A549 (cell line): ENCODE results near the gene BID. TPM values are rescaled to one million over a fixed set of nuclear protein-coding genes. Genes with fewer than 3 reads are reported as not detected.

Source experiments
- ATAC-seq, 2 experiments: fragments of 200-7000 bp in 1 of 2; fragments of >200 bp in 1 of 2; cut with Nextera tagmentation in 1 of 2; cut with Tn5 transposase in 1 of 2; 3 replicates each; pipeline versions ENCODE4 v1.8.0 to v1.9.1; 2018 to 2020; ENCODE audit warnings: mild to moderate bottlenecking in 1 of 2, moderate library complexity in 1 of 2
- CTCF ChIA-PET: fragments of 300-600 bp; sonication (Branson Sonifier 250); formaldehyde crosslinking; extraction: SDS; loops from one replicate; lab custom pipeline; 2021; ENCODE audit warnings: antibody characterized with exemption, inconsistent platforms; lab: Yijun Ruan, JAX
- POLR2A ChIA-PET: fragments of 350-600 bp; formaldehyde crosslinking; extraction: SDS; loops from one replicate; lab custom pipeline; 2021; ENCODE audit warnings: antibody characterized with exemption, inconsistent platforms; lab: Yijun Ruan, JAX
- DNase-seq, 2 experiments: peaks; one replicate each; pipeline versions ENCODE4 v3.0.0 to v3.0.0-alpha.2; 2011 to 2016; ENCODE audit warnings: low read depth in 1 of 2, low spot score in 1 of 2
- FAIRE-seq: peaks from 2 replicates; lab custom pipeline; 2011; peaks lifted over from hg19 to GRCh38; lab: Jason Lieb, UNC
- H3K27ac ChIP-seq, 2 experiments: fragments of >200 bp; sonication (Bioruptor Twin); formaldehyde crosslinking; 3 replicates each; pipeline ENCODE4 v1.5.1; 2016 to 2017
- H3K4me1 ChIP-seq: fragments of >200 bp; sonication (Bioruptor Twin); formaldehyde crosslinking; 3 replicates; pipeline ENCODE4 v1.6.1; 2016
- H3K4me2 ChIP-seq: fragments of >200 bp; sonication (Bioruptor Twin); formaldehyde crosslinking; 3 replicates; pipeline ENCODE4 v1.6.1; 2016
- H3K4me3 ChIP-seq: fragments of >200 bp; sonication (Bioruptor Twin); formaldehyde crosslinking; 3 replicates; pipeline ENCODE4 v1.5.1; 2016
- H3K9me3 ChIP-seq: fragments of >200 bp; sonication (Bioruptor Twin); formaldehyde crosslinking; 3 replicates; pipeline ENCODE4 v1.6.1; 2016
- ATOH8 ChIP-seq: fragments of 250-450 bp; sonication (Bioruptor Pico); IDR thresholded peaks from 2 replicates; pipeline ENCODE4 v1.5.0; 2020; ENCODE audit warnings: low read depth, mild to moderate bottlenecking, moderate library complexity
- BCL3 ChIP-seq: fragments of >200 bp; sonication (Bioruptor Twin); formaldehyde crosslinking; IDR thresholded peaks from 3 replicates; pipeline ENCODE4 v1.6.1; 2016
- CBX2 ChIP-seq: fragments of 200-600 bp; sonication (generic); IDR thresholded peaks from 2 replicates; pipeline ENCODE4 v1.6.1; 2016; ENCODE audit warnings: low read depth, mild to moderate bottlenecking, borderline replicate concordance
- CBX8 ChIP-seq: fragments of 200-600 bp; sonication (generic); IDR thresholded peaks from 2 replicates; pipeline ENCODE4 v1.6.1; 2016
- CEBPB ChIP-seq, 2 experiments: fragments of >200 bp in 1 of 2; sonication (Bioruptor Twin) in 1 of 2; formaldehyde crosslinking in 1 of 2; IDR thresholded peaks; 2 replicates each; pipeline ENCODE4 v1.6.1; 2012 to 2016
- E2F6 ChIP-seq: IDR thresholded peaks from 2 replicates; pipeline ENCODE4 v1.6.1; 2012; ENCODE audit warnings: low read depth, borderline replicate concordance
- ELK1 ChIP-seq: fragments of 150-350 bp; IDR thresholded peaks from 2 replicates; pipeline ENCODE4 v1.6.1; 2014; ENCODE audit warnings: low read depth, mild to moderate bottlenecking, low read length
- EP300 ChIP-seq, 2 experiments: fragments of >200 bp; sonication (Bioruptor Twin); formaldehyde crosslinking; IDR thresholded peaks; 2 replicates in 1 of 2; 3 replicates in 1 of 2; pipeline ENCODE4 v1.6.1; 2016 to 2017
- FOSB ChIP-seq: fragments of 250-450 bp; sonication (Bioruptor Pico); IDR thresholded peaks from 2 replicates; pipeline ENCODE4 v1.5.0; 2020; ENCODE audit warnings: mild to moderate bottlenecking, moderate library complexity
- HDAC2 ChIP-seq: fragments of 200-600 bp; sonication (generic); IDR thresholded peaks from 2 replicates; pipeline ENCODE4 v1.6.1; 2016
- HEYL ChIP-seq: fragments of 250-450 bp; sonication (Bioruptor Pico); IDR thresholded peaks from 2 replicates; pipeline ENCODE4 v1.8.0; 2021; ENCODE audit warnings: mild to moderate bottlenecking, moderate library complexity
- HOXB5 ChIP-seq: fragments of 250-450 bp; sonication (Bioruptor Pico); IDR thresholded peaks from 2 replicates; pipeline ENCODE4 v1.5.0; 2020; ENCODE audit warnings: mild to moderate bottlenecking, moderate library complexity
- JUNB ChIP-seq: fragments of >200 bp; sonication (Bioruptor Twin); formaldehyde crosslinking; IDR thresholded peaks from 2 replicates; pipeline ENCODE4 v1.6.1; 2016
- KDM1A ChIP-seq: fragments of 200-600 bp; sonication (generic); IDR thresholded peaks from 2 replicates; pipeline ENCODE4 v1.6.1; 2016; ENCODE audit warnings: low read depth, mild to moderate bottlenecking
- KDM5A ChIP-seq: fragments of 200-600 bp; sonication (generic); IDR thresholded peaks from 2 replicates; pipeline ENCODE4 v1.6.1; 2016; ENCODE audit warnings: antibody characterized with exemption, mild to moderate bottlenecking
- MAFK ChIP-seq: fragments of 450-650 bp; IDR thresholded peaks from 2 replicates; pipeline ENCODE4 v1.6.1; 2014; ENCODE audit not compliant: partially characterized antibody
- MAX ChIP-seq: IDR thresholded peaks from 2 replicates; pipeline ENCODE4 v1.6.1; 2012
- MAZ ChIP-seq: fragments of 150-350 bp; IDR thresholded peaks from 2 replicates; pipeline ENCODE4 v1.6.1; 2014; ENCODE audit warnings: antibody characterized with exemption, low read depth, low read length, borderline replicate concordance
- MYC ChIP-seq: IDR thresholded peaks from 2 replicates; pipeline ENCODE4 v1.6.1; 2012; ENCODE audit warnings: mild to moderate bottlenecking, inconsistent platforms, low read length, improper control_type of control experiment, borderline replicate concordance
- NPAS2 ChIP-seq: fragments of 250-450 bp; sonication (Bioruptor Pico); IDR thresholded peaks from 2 replicates; pipeline ENCODE4 v1.8.0; 2022; ENCODE audit warnings: mild to moderate bottlenecking, moderate library complexity, borderline replicate concordance
- PHF8 ChIP-seq: fragments of 200-600 bp; sonication (generic); IDR thresholded peaks from 2 replicates; pipeline ENCODE4 v1.6.1; 2016; ENCODE audit warnings: low read depth, mild to moderate bottlenecking, antibody characterized with exemption, moderate library complexity, borderline replicate concordance
- RNF2 ChIP-seq: fragments of 200-600 bp; sonication (generic); IDR thresholded peaks from 2 replicates; pipeline ENCODE4 v1.6.1; 2016; ENCODE audit warnings: low read depth, mild to moderate bottlenecking, antibody characterized with exemption, moderate library complexity, borderline replicate concordance
- SMC3 ChIP-seq: fragments of >200 bp; sonication (Bioruptor Twin); formaldehyde crosslinking; IDR thresholded peaks from 3 replicates; pipeline ENCODE4 v1.6.1; 2018; ENCODE audit warnings: inconsistent platforms
- TFCP2L1 ChIP-seq: fragments of 250-450 bp; sonication (Bioruptor Pico); IDR thresholded peaks from 2 replicates; pipeline ENCODE4 v1.5.0; 2021; ENCODE audit warnings: mild to moderate bottlenecking
- TP53 ChIP-seq: fragments of 250-450 bp; sonication (Bioruptor Pico); IDR thresholded peaks from 2 replicates; pipeline ENCODE4 v1.5.0; 2021; ENCODE audit warnings: mild to moderate bottlenecking, moderate library complexity
- ZFP36 ChIP-seq: fragments of 450-650 bp; IDR thresholded peaks from 2 replicates; pipeline ENCODE4 v1.6.1; 2014; ENCODE audit warnings: borderline replicate concordance; ENCODE audit not compliant: partially characterized antibody
- ZSCAN20 ChIP-seq: fragments of 250-450 bp; sonication (Bioruptor Pico); IDR thresholded peaks from 2 replicates; pipeline ENCODE4 v1.8.0; 2022; ENCODE audit warnings: mild to moderate bottlenecking, moderate library complexity
- WGBS: methylation state at CpG from one replicate; pipeline ENCODE4 v1.1.6; 2017; ENCODE audit errors: missing lambda C conversion rate; 5-methylcytosine and 5-hydroxymethylcytosine counted together
- polyA plus RNA-seq, 4 experiments: library from polyadenylated mRNA; depleted of rRNA in 3 of 4; stranded (reverse); fragments of >200 nt; fragmentation: RNase III in 1 of 4; extraction: RNeasy Plus Mini Kit Qiagen cat#74134 plus additional on column Dnase treatment in 1 of 4; gene quantifications; 2 replicates in 3 of 4; 3 replicates in 1 of 4; pipeline ENCODE4 v1.2.3, GENCODE V29; 2011 to 2017

The BID gene
- polyA plus RNA-seq, 2 of the 4 experiments (the other 2 are of a cell fraction) = 50.8 to 56.6 TPM

GRCh38 chr22:17814084-17814483, 39.8 kb upstream of the BID start:
- WGBS = 83% methylated on average over 6 of the region's 6 CpGs
- H3K9me3 ChIP-seq = no peaks in the 10 kb centered on the region
- H3K4me1 ChIP-seq = no peaks in the 10 kb centered on the region
- H3K4me2 ChIP-seq = no peak overlapping the region
- DNase-seq (no peak), ATAC-seq (no peak), FAIRE-seq (no peak)
- no peak overlapping the region for H3K27ac ChIP-seq
- ChIA-PET POLR2A (no interaction called here), CTCF (interaction anchor here (4.3 kb wide), 1 partner anchor 15 kb away, joined by 25 read pairs; no protein-coding TSS in a partner anchor)
- no peak overlapping the region for H3K4me3 ChIP-seq
- no peak for TF ChIP-seq MAZ
- no peak for TF ChIP-seq BCL3
- TF ChIP-seq ATOH8 (CRISPR knock-in tag) = no peak
- no peak for TF ChIP-seq FOSB
- TF ChIP-seq TP53 (CRISPR knock-in tag) = no peak
- no peak for TF ChIP-seq HDAC2
- no peak for TF ChIP-seq MAFK
- TF ChIP-seq EP300 (IDR thresholded peaks at IDR 0.05) = no peak
- TF ChIP-seq RNF2 = no peak
- TF ChIP-seq KDM1A = no peak
- TF ChIP-seq ZFP36 = no peak
- TF ChIP-seq MAX = no peak
- TF ChIP-seq CEBPB (IDR thresholded peaks at IDR 0.05) = no peak
- TF ChIP-seq MYC = no peak
- TF ChIP-seq CBX8 = no peak
- TF ChIP-seq TFCP2L1 = no peak
- no peak for TF ChIP-seq KDM5A
- TF ChIP-seq ELK1 = no peak
- TF ChIP-seq SMC3 = no peak

GRCh38 chr22:17811119-17811518, 36.9 kb upstream of the BID start:
- WGBS = 82% methylated on average over 4 of the region's 4 CpGs
- Histone ChIP-seq H3K4me3 (no peak overlapping the region), H3K27ac (no peak overlapping the region), H3K4me2 (no peak overlapping the region), H3K4me1 (no peaks in the 10 kb centered on the region), H3K9me3 (no peaks in the 10 kb centered on the region)
- FAIRE-seq (no peak), DNase-seq (no peak), ATAC-seq (no peak)
- POLR2A ChIA-PET = no interaction called here
- CTCF ChIA-PET = interaction anchor here (0.9 kb wide), 1 partner anchor 19 kb away, joined by 3 read pairs; no protein-coding TSS in a partner anchor
- TF ChIP-seq HOXB5 (CRISPR knock-in tag) (no peak), NPAS2 (CRISPR knock-in tag) (no peak), BCL3 (no peak), PHF8 (no peak), HEYL (CRISPR knock-in tag) (no peak), CBX2 (no peak), ZSCAN20 (CRISPR knock-in tag) (no peak), KDM1A (no peak), SMC3 (no peak), HDAC2 (no peak), E2F6 (no peak), JUNB (no peak), MYC (no peak), MAFK (no peak)
